Retinal pigment epithelial cell (primary cell): ENCODE measurements around the gene SLC1A6.

ENCODE experiments used
- DNase-seq: peaks from one replicate; pipeline ENCODE4 v3.0.0-alpha.2; 2010; ENCODE audit warnings: low read depth
- H3K4me3 ChIP-seq: 2 replicates; pipeline ENCODE4 v1.5.1; 2011; ENCODE audit warnings: mild to moderate bottlenecking, low read length, control low read depth, moderate library complexity
- TF ChIP-seq, protein P1 (sequence below): conservative IDR thresholded peaks from 2 replicates; pipeline ENCODE4 v1.5.1; 2011; ENCODE audit warnings: low read depth, low read length, control low read depth, inconsistent platforms

Gene SLC1A6

DNA sequence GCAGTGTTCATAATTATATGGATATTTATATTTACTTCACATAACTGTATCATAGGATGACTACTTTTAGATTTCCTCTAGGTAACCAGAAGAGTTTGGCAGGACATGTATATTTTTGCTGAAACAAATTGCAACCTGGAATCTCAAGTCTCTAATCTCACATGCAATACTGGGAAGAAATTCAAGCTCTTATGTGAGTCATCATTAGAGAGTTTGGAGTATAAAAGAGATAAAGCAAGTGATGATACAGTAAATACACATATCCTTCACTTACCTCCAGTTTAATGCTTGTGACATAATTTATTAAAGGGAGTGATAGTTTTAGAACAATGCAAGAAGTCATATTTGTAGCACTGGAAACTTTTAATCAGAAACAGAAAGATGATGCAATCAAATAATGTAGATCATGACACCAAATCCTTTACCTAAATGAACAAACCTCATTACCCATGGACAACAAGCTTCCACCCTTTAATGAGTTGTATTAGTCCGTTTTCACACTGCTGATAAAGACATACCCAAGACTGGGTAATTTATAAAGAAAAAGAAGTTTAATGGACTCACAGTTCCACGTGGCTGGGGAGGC lies 77.9 kb downstream of the SLC1A6 start:
- DNase-seq, result no peak
- no peak overlapping the region for H3K4me3 ChIP-seq
- TF ChIP-seq, protein P1, sequence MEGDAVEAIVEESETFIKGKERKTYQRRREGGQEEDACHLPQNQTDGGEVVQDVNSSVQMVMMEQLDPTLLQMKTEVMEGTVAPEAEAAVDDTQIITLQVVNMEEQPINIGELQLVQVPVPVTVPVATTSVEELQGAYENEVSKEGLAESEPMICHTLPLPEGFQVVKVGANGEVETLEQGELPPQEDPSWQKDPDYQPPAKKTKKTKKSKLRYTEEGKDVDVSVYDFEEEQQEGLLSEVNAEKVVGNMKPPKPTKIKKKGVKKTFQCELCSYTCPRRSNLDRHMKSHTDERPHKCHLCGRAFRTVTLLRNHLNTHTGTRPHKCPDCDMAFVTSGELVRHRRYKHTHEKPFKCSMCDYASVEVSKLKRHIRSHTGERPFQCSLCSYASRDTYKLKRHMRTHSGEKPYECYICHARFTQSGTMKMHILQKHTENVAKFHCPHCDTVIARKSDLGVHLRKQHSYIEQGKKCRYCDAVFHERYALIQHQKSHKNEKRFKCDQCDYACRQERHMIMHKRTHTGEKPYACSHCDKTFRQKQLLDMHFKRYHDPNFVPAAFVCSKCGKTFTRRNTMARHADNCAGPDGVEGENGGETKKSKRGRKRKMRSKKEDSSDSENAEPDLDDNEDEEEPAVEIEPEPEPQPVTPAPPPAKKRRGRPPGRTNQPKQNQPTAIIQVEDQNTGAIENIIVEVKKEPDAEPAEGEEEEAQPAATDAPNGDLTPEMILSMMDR, result no peak
